Neuronal stem cell (in vitro differentiated cells): ENCODE measurements around the gene ZNF512B. TPM values are rescaled to one million over a fixed set of nuclear protein-coding genes. Genes with fewer than 3 reads are reported as not detected.
A peak's percentile ranks its signal among the peaks of the same experiment; 100 is the strongest.
"Not testable (repeated sequence)": the region's sequence is repeated elsewhere in the genome, so short reads cannot be mapped to it uniquely, and the experiment has no call there.

ENCODE experiments used
- DNase-seq: peaks from one replicate; pipeline ENCODE4 v3.0.0-alpha.2; 2013; ENCODE audit warnings: low spot score
- H2AFZ ChIP-seq: one replicate; pipeline ENCODE4 v1.6.1; 2013; ENCODE audit warnings: mild to moderate bottlenecking, low read length, inconsistent platforms
- H2AK5ac ChIP-seq: 2 replicates; pipeline ENCODE4 v1.6.1; 2013; ENCODE audit warnings: low read depth, mild to moderate bottlenecking, inconsistent platforms, low read length, moderate library complexity, mixed read lengths
- H2BK120ac ChIP-seq: 2 replicates; pipeline ENCODE4 v1.6.1; 2013; ENCODE audit warnings: low read depth, mild to moderate bottlenecking, inconsistent platforms, low read length, moderate library complexity, mixed read lengths
- H2BK12ac ChIP-seq: one replicate; pipeline ENCODE4 v1.6.1; 2013; ENCODE audit warnings: low read length, inconsistent platforms
- H2BK15ac ChIP-seq: 2 replicates; pipeline ENCODE4 v1.6.1; 2013; ENCODE audit warnings: mild to moderate bottlenecking, low read length, inconsistent platforms, mixed read lengths
- H2BK5ac ChIP-seq: one replicate; pipeline ENCODE4 v1.6.1; 2013; ENCODE audit warnings: inconsistent platforms, mild to moderate bottlenecking, low read length, moderate library complexity
- H3K14ac ChIP-seq: one replicate; pipeline ENCODE4 v1.6.1; 2013; ENCODE audit warnings: low read length, inconsistent platforms
- H3K18ac ChIP-seq: 2 replicates; pipeline ENCODE4 v1.6.1; 2013; ENCODE audit warnings: low read length, inconsistent platforms
- H3K23ac ChIP-seq: 2 replicates; pipeline ENCODE4 v1.6.1; 2013; ENCODE audit warnings: low read depth, mild to moderate bottlenecking, mixed read lengths, low read length, inconsistent platforms; ENCODE audit not compliant: poor library complexity
- H3K27ac ChIP-seq: replicated peaks from 3 replicates; pipeline ENCODE4 v1.5.1; 2013; ENCODE audit warnings: low read length, inconsistent platforms
- H3K27me3 ChIP-seq, 3 experiments: 2 replicates each; pipeline ENCODE4 v1.6.1; 2013; ENCODE audit warnings: low read length in 3 of 3, mild to moderate bottlenecking in 2 of 3, inconsistent platforms in 1 of 3, low read depth in 1 of 3, mixed read lengths in 1 of 3, moderate library complexity in 1 of 3; ENCODE audit not compliant: control insufficient read depth in 3 of 3, insufficient read depth in 3 of 3
- H3K36me3 ChIP-seq, 2 donors: replicated peaks in 1 of 2; 2 replicates each; pipeline ENCODE4 v1.6.1; 2013; ENCODE audit warnings: low read length in 2 of 2; ENCODE audit not compliant: control insufficient read depth in 2 of 2, insufficient read depth in 2 of 2
- H3K4ac ChIP-seq: 2 replicates; pipeline ENCODE4 v1.6.1; 2013; ENCODE audit warnings: inconsistent platforms, mild to moderate bottlenecking, low read length, moderate library complexity
- H3K4me1 ChIP-seq, 2 donors: 1 replicate in 1 of 2; 2 replicates in 1 of 2; pipeline ENCODE4 v1.6.1; 2013; ENCODE audit warnings: low read length in 2 of 2, low read depth in 1 of 2; ENCODE audit not compliant: control insufficient read depth in 2 of 2, insufficient read depth in 1 of 2
- H3K4me2 ChIP-seq: one replicate; pipeline ENCODE4 v1.6.1; 2013; ENCODE audit warnings: mild to moderate bottlenecking, low read length, inconsistent platforms; ENCODE audit not compliant: insufficient read depth, poor library complexity, severe bottlenecking
- H3K4me3 ChIP-seq, 2 donors: 2 replicates each; pipeline ENCODE4 v1.5.1; 2013; ENCODE audit warnings: low read length in 2 of 2, mild to moderate bottlenecking in 2 of 2, inconsistent platforms in 1 of 2, moderate library complexity in 1 of 2
- H3K79me1 ChIP-seq: one replicate; pipeline ENCODE4 v1.6.1; 2013; ENCODE audit warnings: low read depth, mild to moderate bottlenecking, inconsistent platforms, low read length, moderate library complexity
- H3K9ac ChIP-seq: one replicate; pipeline ENCODE4 v1.6.1; 2013; ENCODE audit warnings: mild to moderate bottlenecking, low read depth, low read length, inconsistent platforms; ENCODE audit not compliant: poor library complexity
- H3K9me3 ChIP-seq, 2 donors: replicated peaks in 1 of 2; 2 replicates each; pipeline versions ENCODE3 to v1.6.1; 2013; ENCODE audit warnings: low read length in 2 of 2, mild to moderate bottlenecking in 2 of 2, inconsistent platforms in 1 of 2, low read depth in 1 of 2, mixed read lengths in 1 of 2, moderate library complexity in 1 of 2; ENCODE audit not compliant: control insufficient read depth in 2 of 2, insufficient read depth in 1 of 2
- H4K8ac ChIP-seq: one replicate; pipeline ENCODE4 v1.6.1; 2013; ENCODE audit warnings: low read depth, mild to moderate bottlenecking, inconsistent platforms, low read length, moderate library complexity
- H4K91ac ChIP-seq: one replicate; pipeline ENCODE4 v1.6.1; 2013; ENCODE audit warnings: low read length, low read depth, mild to moderate bottlenecking, inconsistent platforms; ENCODE audit not compliant: poor library complexity
- WGBS, 2 donors: extraction: QIAGEN DNeasy Blood & Tissue Kit; methylation state at CpG; one replicate each; pipeline ENCODE4 v1.1.7; 2013; ENCODE audit warnings: missing lambda C conversion rate in 2 of 2, mixed read lengths in 1 of 2; ENCODE audit not compliant: insufficient read length in 2 of 2, insufficient replicate concordance in 1 of 2; ENCODE audit errors: extremely low coverage in 2 of 2; 5-methylcytosine and 5-hydroxymethylcytosine counted together
- polyA plus RNA-seq, 2 experiments: library from polyadenylated mRNA; stranded (reverse); fragments of 200-250 nt; gene quantifications; one replicate each; pipeline ENCODE4 v1.2.3, GENCODE V29; 2013

ZNF512B gene
- polyA plus RNA-seq (2013, experiment 1 of 2): 7.8 TPM
- 7.3 TPM for polyA plus RNA-seq (2013, experiment 2 of 2)

- peak within 1 kb of the TSS; percentile 77 for H3K4me2 ChIP-seq
- peak within 1 kb of the TSS; percentile 88 for H2AK5ac ChIP-seq
- H3K18ac ChIP-seq: peak within 1 kb of the TSS; percentile 96
- peaks cover 0 to 9% (median 0%) of the 10 kb centered on the region in 3 experiments for H3K27me3 ChIP-seq
- peak within 1 kb of the TSS; percentile 73 for H2BK12ac ChIP-seq
- H3K79me1 ChIP-seq: peaks cover 4% of the 10 kb centered on the region
- H3K36me3 ChIP-seq: peaks cover 24 to 27% of the 10 kb centered on the region in 2 donors
- peaks cover 0 to 22% of the 10 kb centered on the region in 2 donors for H3K9me3 ChIP-seq
- H3K4me3 ChIP-seq: peak within 1 kb of the TSS; percentile 71 to 81
- H4K8ac ChIP-seq: no peak within 1 kb of the TSS
- peak within 1 kb of the TSS; percentile 87 for H2BK120ac ChIP-seq
- no peak within 1 kb of the TSS for H4K91ac ChIP-seq
- H3K4me1 ChIP-seq: peaks cover 11 to 13% of the 10 kb centered on the region in 2 donors
- H3K23ac ChIP-seq: peak within 1 kb of the TSS; percentile 91
- WGBS, 2 donors: no CpG with 5 or more reads among the region's 73 CpGs
- no peak within 1 kb of the TSS for H3K27ac ChIP-seq
- peak within 1 kb of the TSS; percentile 89 for H3K4ac ChIP-seq
- DNase-seq: no peak
- peak within 1 kb of the TSS; percentile 61 for H2BK5ac ChIP-seq
- H3K14ac ChIP-seq: peak within 1 kb of the TSS; percentile 89
- H3K9ac ChIP-seq: peak within 1 kb of the TSS; percentile 95
- peak within 1 kb of the TSS; percentile 93 for H2AFZ ChIP-seq
- H2BK15ac ChIP-seq: peak within 1 kb of the TSS; percentile 67
Observed at GRCh38 chr20:63969838-63970713, at the start of gene ZNF512B. Gene ZNF512B, minus strand, starts transcription at chr20:63969930. Its CDS starts 1,980 bp downstream, at chr20:63967950.

- no CpG with 5 or more reads among the region's 2 CpGs for WGBS, 2 donors
- Histone ChIP-seq H3K36me3 (peaks cover 41 to 78% of the 10 kb centered on the region in 2 donors), H3K4me3 (no peak overlapping the region)
Observed at GRCh38 chr20:64015635-64016034, 45.9 kb upstream of the ZNF512B start.

GRCh38 chr20:64012385-64013154 is 42.8 kb upstream of the ZNF512B start:
- H3K23ac ChIP-seq, H3K18ac ChIP-seq, H2BK5ac ChIP-seq, H2BK120ac ChIP-seq, DNase-seq, H2BK12ac ChIP-seq, H3K4ac ChIP-seq, H4K8ac ChIP-seq, H3K27ac ChIP-seq, H2AK5ac ChIP-seq, H3K4me1 ChIP-seq, H2BK15ac ChIP-seq, H4K91ac ChIP-seq, H3K4me3 ChIP-seq, H3K27me3 ChIP-seq, H3K79me1 ChIP-seq, H3K14ac ChIP-seq, H3K9ac ChIP-seq, H2AFZ ChIP-seq, H3K4me2 ChIP-seq: not testable (repeated sequence)
- WGBS, 2 donors: no CpG with 5 or more reads among the region's 20 CpGs
- peaks cover 42 to 82% of the 10 kb centered on the region in 2 donors for H3K36me3 ChIP-seq
- peaks cover 2 to 11% of the 10 kb centered on the region in 2 donors for H3K9me3 ChIP-seq

More at GRCh38 chr20:64015635-64016034, 45.9 kb upstream of the ZNF512B start:
- H3K4me2 ChIP-seq: no peak overlapping the region
- H4K91ac ChIP-seq: no peak overlapping the region
- no peak overlapping the region for H2BK5ac ChIP-seq
- no peak overlapping the region for H3K18ac ChIP-seq
- no peak overlapping the region for H2BK120ac ChIP-seq
- no peak overlapping the region for H2AFZ ChIP-seq
- H3K23ac ChIP-seq: no peak overlapping the region
- H3K27me3 ChIP-seq: no peaks in the 10 kb centered on the region
- no peak overlapping the region for H3K9ac ChIP-seq
- H2BK15ac ChIP-seq: no peak overlapping the region
- no peak overlapping the region for H2AK5ac ChIP-seq
- H3K4me1 ChIP-seq: no peaks in the 10 kb centered on the region
- H3K4ac ChIP-seq: no peak overlapping the region
- no peaks in the 10 kb centered on the region for H3K9me3 ChIP-seq
- H3K14ac ChIP-seq: no peak overlapping the region
- H4K8ac ChIP-seq: no peak overlapping the region
- no peak for DNase-seq
- H2BK12ac ChIP-seq: no peak overlapping the region
- no peak overlapping the region for H3K27ac ChIP-seq
- H3K79me1 ChIP-seq: peaks cover 4% of the 10 kb centered on the region
